GM23248 (cell line): Measurements from ENCODE around the gene RNU5D-1. TPM values are rescaled to one million over a fixed set of nuclear protein-coding genes. Genes with fewer than 3 reads are reported as not detected.

Experiments used
- DNase-seq: peaks from one replicate; pipeline ENCODE4 v3.0.0-alpha.2; 2015
- H2AFZ ChIP-seq: fragments of 200-600 bp; sonication (generic); 2 replicates; pipeline ENCODE4 v1.6.1; 2016; ENCODE audit warnings: antibody characterized with exemption
- H3F3A ChIP-seq: fragments of 200-600 bp; sonication (generic); 2 replicates; pipeline ENCODE4 v1.6.1; 2016; ENCODE audit warnings: mild to moderate bottlenecking, antibody characterized with exemption, mixed run types; ENCODE audit not compliant: insufficient read depth
- H3K27ac ChIP-seq: fragments of 200-600 bp; sonication (generic); 2 replicates; pipeline ENCODE4 v1.5.1; 2016; ENCODE audit warnings: mild to moderate bottlenecking
- H3K27me3 ChIP-seq: fragments of 200-600 bp; sonication (generic); replicated peaks from 2 replicates; pipeline ENCODE4 v1.6.1; 2016; ENCODE audit warnings: mild to moderate bottlenecking; ENCODE audit not compliant: insufficient read depth
- H3K36me3 ChIP-seq: fragments of 200-600 bp; sonication (generic); 2 replicates; pipeline ENCODE4 v1.6.1; 2016; ENCODE audit warnings: low read depth, mild to moderate bottlenecking
- H3K4me1 ChIP-seq: fragments of 200-600 bp; sonication (generic); 2 replicates; pipeline ENCODE4 v1.6.1; 2016; ENCODE audit warnings: mild to moderate bottlenecking; ENCODE audit not compliant: insufficient read depth
- H3K4me2 ChIP-seq: fragments of 200-600 bp; sonication (generic); one replicate; pipeline ENCODE4 v1.6.1; 2016; ENCODE audit warnings: mild to moderate bottlenecking; ENCODE audit not compliant: unreplicated experiment
- H3K4me3 ChIP-seq: fragments of 200-600 bp; sonication (generic); 2 replicates; pipeline ENCODE4 v1.5.1; 2016; ENCODE audit warnings: mild to moderate bottlenecking
- H3K79me2 ChIP-seq: fragments of 200-600 bp; sonication (generic); 2 replicates; pipeline ENCODE4 v1.6.1; 2016; ENCODE audit warnings: mild to moderate bottlenecking; ENCODE audit not compliant: insufficient read depth
- H3K9ac ChIP-seq: fragments of 200-600 bp; sonication (generic); 2 replicates; pipeline ENCODE4 v1.6.1; 2016; ENCODE audit warnings: mild to moderate bottlenecking
- H3K9me2 ChIP-seq: fragments of 200-600 bp; sonication (generic); 2 replicates; pipeline ENCODE4 v1.6.1; 2016; ENCODE audit warnings: mixed run types, mild to moderate bottlenecking, moderate library complexity; ENCODE audit not compliant: insufficient read depth
- H3K9me3 ChIP-seq: fragments of 200-600 bp; sonication (generic); one replicate; pipeline ENCODE4 v1.6.1; 2017; ENCODE audit warnings: low read depth
- H4K20me1 ChIP-seq: fragments of 200-600 bp; sonication (generic); 2 replicates; pipeline ENCODE4 v1.6.0; 2016; ENCODE audit not compliant: insufficient read depth
- EZH2 ChIP-seq: fragments of 200-600 bp; sonication (generic); IDR thresholded peaks from 2 replicates; pipeline ENCODE4 v1.6.1; 2018; ENCODE audit warnings: antibody characterized with exemption, mild to moderate bottlenecking; ENCODE audit not compliant: insufficient read depth, poor library complexity, severe bottlenecking
- EZH2phosphoT487 ChIP-seq: fragments of 200-600 bp; sonication (generic); IDR thresholded peaks from 2 replicates; pipeline ENCODE4 v1.6.1; 2018; ENCODE audit warnings: antibody characterized with exemption, moderate library complexity, mild to moderate bottlenecking, low read depth; ENCODE audit not compliant: insufficient read depth
- WGBS, 2 experiments: methylation state at CpG; one replicate each; pipeline ENCODE4 v1.1.6; 2015 to 2017; ENCODE audit warnings: low lambda C conversion rate in 2 of 2, low coverage in 1 of 2; ENCODE audit errors: missing lambda C conversion rate in 2 of 2; 5-methylcytosine and 5-hydroxymethylcytosine counted together
- in situ Hi-C: fragments of 300-500 bp; cut with MboI; formaldehyde crosslinking; loops from 2 replicates; pipeline ENCODE4 v1.15.0; 2020
- polyA plus RNA-seq: library from polyadenylated mRNA; unstranded; fragments of >200 nt; fragmentation: Nextera tagmentation; extraction: Ambion mirVana; gene quantifications from 2 replicates; pipeline ENCODE4 v1.2.1, GENCODE V29; 2016
- total RNA-seq: library from RNA; depleted of rRNA; stranded (reverse); fragments of >200 nt; shearing (Covaris generic); gene quantifications from 2 replicates; pipeline ENCODE4 v1.2.3, GENCODE V29; 2014

Gene RNU5D-1
- total and polyA plus RNA-seq, 2 experiments from 2014 or later = not detected

DNA sequence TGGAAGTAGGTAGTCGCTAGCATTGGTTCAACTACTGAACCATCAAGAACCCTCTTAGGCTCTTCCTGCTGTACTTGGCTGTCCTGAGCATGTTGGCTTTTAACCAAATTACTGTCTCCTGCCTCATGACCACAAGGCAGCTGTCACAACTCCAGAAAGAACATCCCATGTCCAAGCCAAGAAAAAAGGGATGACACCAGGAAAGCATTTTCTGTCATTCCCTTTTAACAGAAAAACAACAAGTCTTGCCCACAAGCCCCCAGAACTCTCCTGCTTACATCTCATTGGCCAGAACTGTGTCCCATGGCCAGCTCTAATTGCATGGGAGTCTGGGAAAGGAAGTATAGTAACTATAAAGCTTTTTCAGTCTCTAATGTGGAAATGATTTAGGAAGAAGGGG is 2.4 kb upstream of the RNU5D-1 start:
- Histone ChIP-seq H3K4me3 (no peak overlapping the region), H3K27me3 (no peaks in the 10 kb centered on the region), H3K36me3 (no peaks in the 10 kb centered on the region), H4K20me1 (no peaks in the 10 kb centered on the region), H3K9me3 (no peaks in the 10 kb centered on the region), H2AFZ (peak overlapping the region; percentile 74), H3K4me2 (peak overlapping the region; percentile 14), H3K79me2 (no peaks in the 10 kb centered on the region), H3K4me1 (peaks cover 19% of the 10 kb centered on the region), H3K9me2 (no peaks in the 10 kb centered on the region), H3K27ac (peak overlapping the region; percentile 13; the same call in 1 of the 2 replicates), H3K9ac (no peak overlapping the region), H3F3A (peaks cover 31% of the 10 kb centered on the region)
- peak; percentile 77 for DNase-seq
- 0 to 13% methylated on average over 1 of the region's 1 CpG for WGBS, 2 experiments
- TF ChIP-seq EZH2 (no peak), EZH2phosphoT487 (no peak)
- in situ Hi-C loops = no loop called here

DNA sequence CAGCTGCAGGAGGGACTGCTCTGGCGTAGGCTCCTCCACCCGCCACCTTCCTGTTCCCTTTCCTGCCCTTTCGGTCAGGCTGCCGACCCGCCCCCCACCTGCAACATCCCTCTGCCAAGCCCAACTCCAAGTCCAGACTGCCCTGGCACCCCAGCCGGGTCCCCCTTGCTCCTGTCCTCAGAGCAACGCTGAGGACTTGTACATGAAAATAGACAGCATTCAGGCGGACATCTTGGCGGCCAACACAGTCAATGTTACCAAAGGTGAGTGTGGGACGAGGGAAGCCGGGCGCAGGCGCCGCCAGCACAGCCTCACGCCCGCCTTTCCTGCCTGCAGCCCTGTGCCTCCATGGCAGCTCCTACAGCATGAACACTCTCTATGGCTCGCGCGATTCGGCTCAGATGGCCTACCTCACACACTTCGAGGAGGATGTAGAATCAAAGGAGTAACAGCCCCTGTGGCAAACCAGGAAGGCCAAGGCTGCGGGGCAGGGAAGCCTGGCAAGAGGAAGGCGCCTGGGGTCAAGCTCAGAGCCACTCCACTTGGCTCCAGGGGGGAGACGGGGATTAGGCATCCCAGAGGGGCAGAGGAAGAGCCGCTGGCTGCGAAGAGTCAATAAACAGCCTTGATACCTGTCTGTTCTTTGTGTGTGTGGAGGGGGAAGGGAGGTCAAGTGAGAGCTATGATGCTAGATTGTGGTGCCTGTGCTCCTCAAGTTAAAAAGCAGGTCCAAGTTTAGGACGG is 5.8 kb downstream of the RNU5D-1 start:
- in situ Hi-C loops = no loop called here
- 85 to 90% methylated on average over 24 to 27 of the region's 27 CpGs for WGBS, 2 experiments

DNA sequence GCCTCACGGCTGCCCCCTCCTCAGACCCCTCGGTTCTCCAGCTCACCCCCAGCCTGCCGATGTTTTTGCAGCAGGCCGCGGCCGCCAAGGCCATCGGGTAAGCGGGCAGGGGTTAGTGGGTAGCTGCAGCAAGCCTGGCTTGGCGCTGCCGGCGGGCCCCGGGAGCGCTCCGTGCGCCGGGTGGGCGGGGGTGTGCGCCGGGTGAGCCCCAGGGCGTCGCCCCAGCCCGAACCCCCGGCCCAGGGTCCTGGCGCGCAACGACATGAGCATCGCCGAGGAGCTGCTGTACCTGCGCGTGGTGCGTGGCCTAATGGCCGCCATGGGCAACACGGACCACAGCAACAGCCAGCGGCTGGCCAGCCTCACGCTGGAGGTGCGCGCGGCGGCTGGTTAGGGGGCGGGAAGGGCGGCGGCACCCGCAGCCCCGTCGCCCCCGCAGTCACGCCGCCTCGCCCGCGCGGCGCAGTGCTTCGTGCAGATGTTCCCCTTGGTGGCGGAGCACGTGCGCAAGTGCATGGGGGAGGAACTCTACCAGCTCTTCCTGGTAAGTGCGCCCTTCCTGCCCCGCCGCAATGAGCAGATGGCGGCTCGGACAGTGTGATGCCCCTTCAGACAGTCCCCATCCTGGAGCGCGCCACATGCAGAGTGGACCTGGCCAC is 6.5 kb downstream of the RNU5D-1 start:
- Histone ChIP-seq H3K4me3 (no peak overlapping the region), H3K9me2 (no peaks in the 10 kb centered on the region), H4K20me1 (no peaks in the 10 kb centered on the region), H3K27me3 (no peaks in the 10 kb centered on the region), H2AFZ (no peak overlapping the region), H3K4me2 (no peak overlapping the region), H3K9ac (no peak overlapping the region), H3F3A (peaks cover 31% of the 10 kb centered on the region), H3K9me3 (no peaks in the 10 kb centered on the region), H3K27ac (no peak overlapping the region), H3K36me3 (no peaks in the 10 kb centered on the region), H3K4me1 (peaks cover 5% of the 10 kb centered on the region), H3K79me2 (no peaks in the 10 kb centered on the region)
- no peak for TF ChIP-seq EZH2
- TF ChIP-seq EZH2phosphoT487 = no peak
- no peak for DNase-seq
- WGBS, 2 experiments = 46 to 50% methylated on average over 22 to 60 of the region's 64 CpGs
- in situ Hi-C loops = no loop called here

More for the DNA sequence above, 5.8 kb downstream of the RNU5D-1 start:
- Histone ChIP-seq H3K9me2 (no peaks in the 10 kb centered on the region), H3K79me2 (no peaks in the 10 kb centered on the region), H3K9me3 (no peaks in the 10 kb centered on the region), H3K27ac (no peak overlapping the region), H2AFZ (no peak overlapping the region), H3K36me3 (no peaks in the 10 kb centered on the region), H3K9ac (no peak overlapping the region), H3K4me2 (no peak overlapping the region), H3K27me3 (no peaks in the 10 kb centered on the region), H4K20me1 (no peaks in the 10 kb centered on the region), H3K4me3 (no peak overlapping the region), H3K4me1 (peaks cover 7% of the 10 kb centered on the region), H3F3A (peaks cover 34% of the 10 kb centered on the region)
- TF ChIP-seq EZH2phosphoT487 = no peak
- no peak for TF ChIP-seq EZH2
- DNase-seq = no peak

DNA sequence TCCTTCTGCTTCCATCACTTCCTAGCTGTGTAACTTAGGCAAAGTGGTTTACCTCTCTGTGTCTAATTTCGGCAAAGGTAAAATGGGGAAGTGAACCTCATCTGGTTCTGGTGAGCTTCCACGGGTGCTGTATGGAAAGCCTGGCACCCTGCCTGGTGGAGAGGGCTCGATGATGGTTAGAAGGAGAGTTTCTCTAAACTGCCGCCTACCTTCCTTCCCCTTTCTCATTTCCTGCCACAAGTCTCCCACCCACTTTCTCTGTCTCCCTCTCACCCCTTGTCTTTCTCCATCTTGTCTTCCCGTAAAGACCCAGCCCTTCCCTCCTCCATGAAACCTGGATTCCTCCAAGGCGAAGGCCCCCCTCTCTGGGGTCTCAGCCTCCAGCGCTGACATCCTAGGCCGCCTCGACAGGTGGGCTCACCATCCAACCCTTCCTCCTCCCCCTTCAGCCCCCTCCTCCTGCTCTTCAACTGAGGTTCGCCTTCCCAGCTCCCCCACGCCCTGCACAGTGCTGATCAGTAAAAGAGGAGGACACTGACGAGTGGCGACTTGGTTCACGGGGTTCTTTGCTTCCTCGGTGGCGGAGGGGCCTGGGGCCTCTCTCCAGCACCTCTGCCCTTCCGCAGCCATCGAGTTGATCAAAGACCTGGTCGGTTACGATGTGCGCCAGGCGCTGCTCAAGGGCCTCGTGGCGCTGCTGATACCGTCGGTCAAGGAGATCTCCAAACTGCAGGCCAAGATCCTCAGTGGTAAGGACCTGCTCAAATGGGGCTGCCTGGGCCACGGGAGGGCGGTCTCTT is 7.3 kb downstream of the RNU5D-1 start:
- no peaks in the 10 kb centered on the region for H3K9me2 ChIP-seq
- H3K36me3 ChIP-seq = no peaks in the 10 kb centered on the region
- H4K20me1 ChIP-seq = no peaks in the 10 kb centered on the region
- H3K27me3 ChIP-seq = no peaks in the 10 kb centered on the region
- no peak for DNase-seq
- no peak overlapping the region for H2AFZ ChIP-seq
- H3K79me2 ChIP-seq = no peaks in the 10 kb centered on the region
- H3F3A ChIP-seq = peaks cover 24% of the 10 kb centered on the region
- H3K4me2 ChIP-seq = no peak overlapping the region
- peaks cover 5% of the 10 kb centered on the region for H3K4me1 ChIP-seq
- 84 to 86% methylated on average over 17 to 28 of the region's 28 CpGs for WGBS, 2 experiments
- in situ Hi-C loops = no loop called here
- no peak for TF ChIP-seq EZH2phosphoT487
- no peak overlapping the region for H3K4me3 ChIP-seq
- no peak overlapping the region for H3K9ac ChIP-seq
- H3K27ac ChIP-seq = no peak overlapping the region
- H3K9me3 ChIP-seq = no peaks in the 10 kb centered on the region
